Measurements from ENCODE around the gene MICALL2.

MICALL2 gene

DNA sequence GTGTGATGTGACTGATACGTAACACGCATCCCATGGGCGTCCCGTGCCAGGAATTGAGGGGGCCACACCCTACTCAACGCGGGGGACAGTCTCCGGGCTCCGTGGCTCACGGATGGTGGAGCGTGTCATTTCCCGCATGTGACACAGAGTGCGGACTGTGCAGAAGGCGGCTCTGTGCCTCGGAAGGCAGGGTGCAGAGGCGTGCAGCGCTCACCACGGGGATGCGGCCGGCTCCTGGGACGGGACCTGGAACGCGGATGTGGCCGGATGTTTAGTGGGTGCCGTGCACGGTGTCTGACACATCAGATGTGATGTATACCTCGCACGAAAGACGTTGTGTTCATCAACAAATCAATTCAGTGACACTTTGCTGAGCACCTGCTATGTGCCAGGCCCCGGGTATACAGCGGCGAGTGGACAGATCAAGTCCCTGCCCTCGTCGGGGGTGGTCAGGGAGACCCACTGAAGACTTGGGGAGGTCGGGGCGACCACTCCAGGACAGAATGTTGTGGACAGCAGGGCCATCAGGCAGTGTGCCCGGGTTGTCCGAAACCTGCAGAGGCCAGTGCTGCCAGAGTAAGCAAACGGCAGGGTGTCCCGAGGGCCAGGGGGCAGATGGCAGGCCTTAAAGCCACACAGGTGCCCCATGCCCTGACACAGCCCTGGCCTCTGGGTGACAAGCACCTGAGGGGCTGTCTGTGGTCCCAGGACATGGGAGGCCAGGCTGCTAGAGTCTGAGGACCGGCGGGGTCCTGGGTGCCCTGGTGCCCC lies 38.1 kb downstream of the MICALL2 start:
- H3K36me3 ChIP-seq (replicated peaks), result no peaks in the 10 kb centered on the region
- peaks cover 13% of the 10 kb centered on the region for H3K27me3 ChIP-seq (replicated peaks)
- TF ChIP-seq, protein P1, sequence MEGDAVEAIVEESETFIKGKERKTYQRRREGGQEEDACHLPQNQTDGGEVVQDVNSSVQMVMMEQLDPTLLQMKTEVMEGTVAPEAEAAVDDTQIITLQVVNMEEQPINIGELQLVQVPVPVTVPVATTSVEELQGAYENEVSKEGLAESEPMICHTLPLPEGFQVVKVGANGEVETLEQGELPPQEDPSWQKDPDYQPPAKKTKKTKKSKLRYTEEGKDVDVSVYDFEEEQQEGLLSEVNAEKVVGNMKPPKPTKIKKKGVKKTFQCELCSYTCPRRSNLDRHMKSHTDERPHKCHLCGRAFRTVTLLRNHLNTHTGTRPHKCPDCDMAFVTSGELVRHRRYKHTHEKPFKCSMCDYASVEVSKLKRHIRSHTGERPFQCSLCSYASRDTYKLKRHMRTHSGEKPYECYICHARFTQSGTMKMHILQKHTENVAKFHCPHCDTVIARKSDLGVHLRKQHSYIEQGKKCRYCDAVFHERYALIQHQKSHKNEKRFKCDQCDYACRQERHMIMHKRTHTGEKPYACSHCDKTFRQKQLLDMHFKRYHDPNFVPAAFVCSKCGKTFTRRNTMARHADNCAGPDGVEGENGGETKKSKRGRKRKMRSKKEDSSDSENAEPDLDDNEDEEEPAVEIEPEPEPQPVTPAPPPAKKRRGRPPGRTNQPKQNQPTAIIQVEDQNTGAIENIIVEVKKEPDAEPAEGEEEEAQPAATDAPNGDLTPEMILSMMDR (IDR thresholded peaks at IDR 0.05; ENCODE audit: low read depth, low read length, missing control alignments), result no peak
- no peak for DNase-seq
- H3K27ac ChIP-seq, result no peak overlapping the region
- no peak overlapping the region for H3K4me3 ChIP-seq (ENCODE audit: low read depth, low read length)
- in situ Hi-C loops (cut with HindIII; ENCODE audit: low pct_ligation_motif_present, low sequenced_read_pairs), result no loop called here

DNA sequence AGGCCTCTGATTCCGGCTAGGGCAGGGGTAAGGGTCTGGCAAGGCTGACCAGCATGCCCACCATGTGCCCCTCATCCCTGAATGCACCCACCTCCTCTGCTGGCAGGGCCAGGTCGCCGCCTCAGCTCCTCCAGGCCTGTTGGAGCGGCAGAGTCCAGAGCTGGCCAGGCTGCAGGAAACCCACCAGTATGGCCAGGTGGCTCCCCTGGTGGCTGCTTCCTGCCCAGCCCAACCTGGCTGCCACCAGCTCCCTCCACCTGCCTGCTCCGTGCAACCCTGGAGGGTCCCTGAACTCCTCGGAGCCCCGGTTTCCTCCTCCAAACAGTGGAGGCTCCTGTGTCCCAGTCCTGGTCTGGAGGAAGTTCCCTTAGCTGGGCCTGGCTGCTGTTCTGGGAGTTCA lies 39.6 kb downstream of the MICALL2 start:
- Histone ChIP-seq H3K4me3 (ENCODE audit: low read depth, low read length) (no peak overlapping the region), H3K27ac (no peak overlapping the region), H3K36me3 (replicated peaks) (no peaks in the 10 kb centered on the region), H3K27me3 (replicated peaks) (peaks cover 13% of the 10 kb centered on the region)
- TF ChIP-seq, protein P1 (IDR thresholded peaks at IDR 0.05; ENCODE audit: low read depth, low read length, missing control alignments), result peak; percentile 10
- in situ Hi-C loops (cut with HindIII; ENCODE audit: low pct_ligation_motif_present, low sequenced_read_pairs), result no loop called here
- DNase-seq, result no peak

DNA sequence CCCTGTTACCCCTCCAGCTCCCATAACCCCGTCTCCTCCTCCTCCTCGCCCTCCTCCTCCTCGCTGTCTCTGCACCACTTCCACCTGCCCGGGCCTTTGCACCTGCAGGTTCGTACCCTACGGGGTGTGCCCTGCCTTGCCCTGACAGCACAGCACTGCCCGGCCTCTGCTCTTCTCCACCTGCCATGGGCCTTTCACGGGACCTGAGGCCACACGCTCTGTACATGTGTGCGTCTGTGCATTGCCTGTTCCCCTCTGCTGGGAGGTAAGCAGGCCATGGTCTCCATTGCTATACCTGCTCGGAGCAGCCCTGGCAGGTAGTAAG lies 40.0 kb downstream of the MICALL2 start:
- DNase-seq, result no peak
- Histone ChIP-seq H3K27ac (no peak overlapping the region), H3K27me3 (replicated peaks) (peaks cover 13% of the 10 kb centered on the region), H3K36me3 (replicated peaks) (no peaks in the 10 kb centered on the region), H3K4me3 (ENCODE audit: low read depth, low read length) (no peak overlapping the region)
- TF ChIP-seq, protein P1 (IDR thresholded peaks at IDR 0.05; ENCODE audit: low read depth, low read length, missing control alignments), result no peak
- in situ Hi-C loops (cut with HindIII; ENCODE audit: low pct_ligation_motif_present, low sequenced_read_pairs), result no loop called here

DNA sequence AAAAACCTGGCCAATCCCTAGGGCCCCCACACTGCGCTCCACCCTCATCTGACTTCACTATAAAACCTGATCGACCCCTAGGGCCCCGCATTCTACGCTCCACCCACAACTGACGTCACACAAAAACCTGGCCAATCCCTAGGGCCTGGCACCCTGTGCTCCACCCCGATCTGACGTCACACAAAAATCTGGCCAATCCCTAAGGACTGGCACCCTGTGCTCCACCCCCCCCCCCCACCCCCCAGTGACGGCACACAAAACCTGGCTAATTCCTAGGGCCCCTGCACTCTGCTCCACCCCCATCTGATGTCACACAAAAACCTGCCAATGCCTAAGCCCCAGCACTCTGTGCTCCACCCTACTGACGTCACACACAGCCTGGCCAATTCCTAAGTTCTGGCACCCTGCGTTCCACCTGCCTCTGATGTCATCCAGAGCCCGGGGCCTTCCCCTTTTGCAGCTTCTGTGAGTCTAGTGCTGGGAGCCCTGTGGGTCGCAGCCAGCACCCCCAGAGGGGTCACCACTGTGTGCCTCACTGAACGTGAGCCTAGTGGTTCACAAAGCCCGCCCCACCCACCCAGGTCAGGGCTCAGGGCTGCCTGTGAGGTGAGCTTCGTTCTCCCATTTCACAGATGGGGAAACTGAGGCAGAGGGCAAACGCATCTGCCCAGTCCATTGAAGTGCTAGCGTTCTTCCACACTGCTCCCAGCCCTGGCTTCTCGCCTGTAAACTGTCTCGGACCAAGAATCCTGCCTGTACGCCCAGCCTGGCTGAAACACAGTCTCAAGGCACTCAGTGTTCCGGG lies 40.6 kb downstream of the MICALL2 start:
- Histone ChIP-seq H3K27me3 (replicated peaks) (peaks cover 13% of the 10 kb centered on the region), H3K27ac (no peak overlapping the region), H3K36me3 (replicated peaks) (no peaks in the 10 kb centered on the region), H3K4me3 (ENCODE audit: low read depth, low read length) (no peak overlapping the region)
- TF ChIP-seq, protein P1 (IDR thresholded peaks at IDR 0.05; ENCODE audit: low read depth, low read length, missing control alignments), result no peak
- no peak for DNase-seq
- in situ Hi-C loops (cut with HindIII; ENCODE audit: low pct_ligation_motif_present, low sequenced_read_pairs), result no loop called here

DNA sequence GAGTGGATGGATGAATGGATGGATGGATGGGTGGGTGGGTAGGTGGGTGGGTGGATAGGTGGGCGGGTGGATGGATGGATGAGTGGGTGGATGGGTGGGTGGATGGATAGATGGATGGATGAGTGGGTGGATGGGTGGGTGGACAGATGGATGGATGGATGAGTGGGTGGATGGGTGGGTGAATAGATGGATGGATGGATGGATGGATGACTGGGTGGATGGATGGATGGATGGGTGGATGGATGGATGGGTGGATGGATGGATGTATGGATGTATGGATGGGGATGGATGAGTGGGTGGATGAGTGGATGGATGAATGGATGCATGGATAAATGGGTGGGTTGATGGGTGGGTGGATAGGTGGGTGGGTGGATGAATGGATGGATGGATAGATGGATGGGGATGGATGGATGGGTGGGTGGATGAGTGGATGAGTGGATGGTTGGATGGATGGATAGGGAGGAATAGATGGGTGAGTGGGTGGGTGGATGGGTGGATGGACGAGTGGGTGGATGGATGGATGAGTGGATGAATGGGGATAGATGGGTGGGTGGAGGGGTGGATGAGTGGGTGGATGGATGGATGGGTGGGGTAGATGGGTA lies 43.8 kb downstream of the MICALL2 start:
- no peak overlapping the region for H3K4me3 ChIP-seq (ENCODE audit: low read depth, low read length)
- in situ Hi-C loops (cut with HindIII; ENCODE audit: low pct_ligation_motif_present, low sequenced_read_pairs), result no loop called here
- DNase-seq, result no peak
- no peaks in the 10 kb centered on the region for H3K27me3 ChIP-seq (replicated peaks)
- no peak overlapping the region for H3K27ac ChIP-seq
- TF ChIP-seq, protein P1 (IDR thresholded peaks at IDR 0.05; ENCODE audit: low read depth, low read length, missing control alignments), result no peak
- H3K36me3 ChIP-seq (replicated peaks), result no peaks in the 10 kb centered on the region

Measured in brain microvascular endothelial cell (primary cell).